ENCODE data around the gene C5orf24. TPM values are rescaled to one million over a fixed set of nuclear protein-coding genes. Genes with fewer than 3 reads are reported as not detected.
"Not testable (repeated sequence)": the region's sequence is repeated elsewhere in the genome, so short reads cannot be mapped to it uniquely, and the experiment has no call there.

C5orf24 gene
- total RNA-seq, 2 donors from 2014 or later: 33.7 to 34.9 TPM

DNA sequence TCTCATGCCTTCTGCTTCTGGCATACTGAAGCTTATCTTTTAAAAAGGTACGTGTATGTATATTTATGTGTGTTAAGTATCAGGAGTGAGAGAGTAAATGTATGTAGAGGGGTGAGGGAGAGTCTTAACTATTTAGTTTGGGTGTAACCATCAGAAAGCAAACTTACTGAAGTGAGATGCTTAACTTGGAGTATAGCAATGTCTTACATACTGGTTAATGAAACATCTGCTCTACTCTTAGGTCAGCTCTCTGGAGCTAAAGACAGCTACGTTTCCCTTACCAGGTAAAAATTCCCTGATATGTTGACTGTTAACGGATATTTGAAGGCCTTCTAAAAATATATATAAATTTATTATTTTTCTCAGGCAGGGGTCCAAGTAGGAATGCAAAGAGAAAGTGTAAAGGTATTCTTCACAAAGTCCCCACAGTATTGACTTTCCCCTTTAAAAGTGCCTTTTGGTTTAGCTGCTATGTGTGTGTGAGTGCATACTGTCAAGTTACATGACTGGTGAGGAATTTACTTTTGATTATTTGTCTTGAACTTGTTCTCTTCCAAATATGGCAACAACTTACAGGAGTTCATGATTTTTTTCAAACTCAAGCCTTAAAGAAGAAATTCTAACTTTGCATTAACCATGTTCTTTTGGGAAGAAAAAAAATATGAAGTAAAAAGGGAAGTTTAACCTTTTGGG lies 12.3 kb upstream of the C5orf24 start:
- Histone ChIP-seq H3K9me3 (no peaks in the 10 kb centered on the region), H3K36me3 (peaks cover 7% of the 10 kb centered on the region), H3K27ac (no peak overlapping the region), H3K27me3 (no peaks in the 10 kb centered on the region), H3K4me3 (no peak overlapping the region), H3K4me1 (peaks cover 0 to 12% of the 10 kb centered on the region in 2 donors)
- TF ChIP-seq CTCF (IDR thresholded peaks at IDR 0.05): no peak
- DNase-seq (ENCODE audit: low spot score): no peak

DNA sequence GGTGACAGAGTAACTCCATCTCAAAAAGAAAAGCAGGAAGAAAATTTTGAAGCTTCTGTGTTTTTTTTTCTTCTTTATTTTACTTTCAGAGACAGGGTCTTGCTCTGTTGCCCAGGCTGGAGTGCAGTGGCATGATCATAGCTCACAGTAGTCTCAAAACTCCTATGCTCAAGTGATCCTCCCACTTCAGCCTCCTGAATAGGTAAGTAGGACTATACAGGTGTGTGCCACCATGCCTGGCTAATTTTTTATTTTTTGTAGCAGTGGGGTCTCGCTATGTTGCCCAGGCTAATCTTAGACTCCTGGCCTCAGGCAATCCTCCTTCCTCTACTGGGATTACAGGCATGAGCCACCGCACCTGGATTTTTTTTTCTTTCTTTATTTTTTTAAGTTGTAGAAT lies 10.1 kb upstream of the C5orf24 start:
- H3K27ac ChIP-seq: no peak overlapping the region
- H3K36me3 ChIP-seq: peaks cover 10% of the 10 kb centered on the region
- no peak for TF ChIP-seq CTCF (IDR thresholded peaks at IDR 0.05)
- H3K9me3 ChIP-seq: no peaks in the 10 kb centered on the region
- peaks cover 0 to 12% of the 10 kb centered on the region in 2 donors for H3K4me1 ChIP-seq
- DNase-seq (ENCODE audit: low spot score): no peak
- H3K4me3 ChIP-seq: no peak overlapping the region
- H3K27me3 ChIP-seq: no peaks in the 10 kb centered on the region

GRCh38 chr5:134837530-134838181 lies 8.1 kb upstream of the C5orf24 start:
- no peak for DNase-seq (ENCODE audit: low spot score)
- no peak for TF ChIP-seq CTCF (IDR thresholded peaks at IDR 0.05)
- H3K36me3 ChIP-seq: peaks cover 10% of the 10 kb centered on the region
- H3K9me3 ChIP-seq: no peaks in the 10 kb centered on the region
- H3K4me1 ChIP-seq: peaks cover 0 to 12% of the 10 kb centered on the region in 2 donors
- H3K27me3 ChIP-seq: no peaks in the 10 kb centered on the region
- no peak overlapping the region for H3K27ac ChIP-seq
- H3K4me3 ChIP-seq: no peak overlapping the region

DNA sequence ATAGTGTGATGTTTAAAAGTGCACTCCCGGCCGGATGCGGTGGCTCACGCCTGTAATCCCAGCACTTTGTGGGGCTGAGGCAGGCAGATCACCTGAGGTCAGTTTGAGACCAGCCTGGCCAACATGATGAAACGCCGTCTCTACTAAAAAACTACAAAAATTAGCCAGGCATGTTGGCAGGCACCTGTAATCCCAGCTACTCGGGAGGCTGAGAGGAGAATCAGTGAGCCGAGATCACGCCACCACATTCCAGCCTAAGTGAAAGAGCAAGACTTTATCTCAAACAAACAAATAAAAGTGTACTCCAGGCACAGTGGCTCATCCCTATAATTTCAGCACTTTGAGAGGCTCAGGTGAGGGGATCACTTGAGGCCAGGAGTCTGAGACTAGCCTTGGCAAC lies 7.4 kb upstream of the C5orf24 start:
- not testable (repeated sequence) for H3K27me3 ChIP-seq; H3K4me3 ChIP-seq; DNase-seq (ENCODE audit: low spot score); H3K9me3 ChIP-seq; H3K27ac ChIP-seq
- Histone ChIP-seq H3K36me3 (peaks cover 10% of the 10 kb centered on the region), H3K4me1 (peaks cover 0 to 12% of the 10 kb centered on the region in 2 donors)

DNA sequence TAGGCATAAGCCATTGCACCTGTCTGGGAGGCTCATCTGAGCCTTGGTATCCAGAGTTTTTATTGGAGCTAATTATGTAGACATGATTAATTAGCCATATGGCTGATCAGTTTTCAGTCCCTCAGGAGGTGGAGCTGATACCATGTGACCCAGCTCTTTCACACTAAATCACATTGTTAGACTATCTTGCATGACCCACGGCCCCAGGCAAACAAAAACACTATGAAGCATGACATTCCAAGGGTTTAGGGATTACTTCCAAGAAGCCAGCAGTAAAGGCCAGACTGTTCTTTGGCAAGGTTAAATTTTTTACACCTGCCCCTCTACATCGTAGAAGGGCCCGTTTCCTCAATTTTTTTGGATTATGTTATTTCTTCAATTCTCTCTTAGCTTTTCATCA lies 5.0 kb upstream of the C5orf24 start:
- Histone ChIP-seq H3K27ac (no peak overlapping the region), H3K36me3 (peaks cover 10% of the 10 kb centered on the region), H3K27me3 (no peaks in the 10 kb centered on the region), H3K9me3 (no peaks in the 10 kb centered on the region), H3K4me1 (peaks cover 0 to 19% of the 10 kb centered on the region in 2 donors), H3K4me3 (no peak overlapping the region)
- DNase-seq (ENCODE audit: low spot score): no peak
- TF ChIP-seq CTCF (IDR thresholded peaks at IDR 0.05): no peak

GRCh38 chr5:134844252-134844651 lies 1.5 kb upstream of the C5orf24 start:
- H3K27me3 ChIP-seq: no peaks in the 10 kb centered on the region
- no peak for DNase-seq (ENCODE audit: low spot score)
- H3K9me3 ChIP-seq: no peaks in the 10 kb centered on the region
- H3K36me3 ChIP-seq: peaks cover 10% of the 10 kb centered on the region
- no peak overlapping the region for H3K27ac ChIP-seq
- no peak overlapping the region for H3K4me3 ChIP-seq
- no peak for TF ChIP-seq CTCF (IDR thresholded peaks at IDR 0.05)
- peaks cover 0 to 25% of the 10 kb centered on the region in 2 donors for H3K4me1 ChIP-seq
